Brain microvascular endothelial cell (primary cell): Measurements from ENCODE around the gene SMARCA4.
"Not testable (repeated sequence)": the region's sequence is repeated elsewhere in the genome, so short reads cannot be mapped to it uniquely, and the experiment has no call there.

Source experiments
- DNase-seq: peaks from one replicate; pipeline ENCODE4 v3.0.0-alpha.2; 2020
- H3K27ac ChIP-seq: fragments of 250-450 bp; sonication (Bioruptor Pico); 2 replicates; pipeline ENCODE4 v1.5.1; 2020; ENCODE audit warnings: mild to moderate bottlenecking, moderate library complexity
- H3K27me3 ChIP-seq: fragments of 250-450 bp; sonication (Bioruptor Pico); replicated peaks from 2 replicates; pipeline ENCODE4 v1.5.1; 2020; ENCODE audit warnings: mild to moderate bottlenecking
- H3K36me3 ChIP-seq: fragments of 250-450 bp; sonication (Bioruptor Pico); replicated peaks from 2 replicates; pipeline ENCODE4 v1.5.1; 2020; ENCODE audit warnings: mild to moderate bottlenecking
- H3K4me3 ChIP-seq: 2 replicates; pipeline ENCODE4 v1.5.1; 2011; ENCODE audit warnings: low read depth, mild to moderate bottlenecking, control low read depth, low read length, moderate library complexity
- in situ Hi-C: cut with HindIII; loops from 2 replicates; pipeline ENCODE4 v1.10.0; 2017; ENCODE audit warnings: low sequenced_read_pairs, low pct_ligation_motif_present
- TF ChIP-seq, protein P1 (sequence below): IDR thresholded peaks from 2 replicates; pipeline ENCODE4 v1.5.1; 2011; ENCODE audit warnings: low read depth, mild to moderate bottlenecking, moderate library complexity, low read length, control low read depth, inconsistent platforms; ENCODE audit errors: missing control alignments

Gene SMARCA4

GRCh38 chr19:10987571-10988297 lies 26.9 kb downstream of the SMARCA4 start:
- peaks cover 52% of the 10 kb centered on the region for H3K36me3 ChIP-seq

DNA sequence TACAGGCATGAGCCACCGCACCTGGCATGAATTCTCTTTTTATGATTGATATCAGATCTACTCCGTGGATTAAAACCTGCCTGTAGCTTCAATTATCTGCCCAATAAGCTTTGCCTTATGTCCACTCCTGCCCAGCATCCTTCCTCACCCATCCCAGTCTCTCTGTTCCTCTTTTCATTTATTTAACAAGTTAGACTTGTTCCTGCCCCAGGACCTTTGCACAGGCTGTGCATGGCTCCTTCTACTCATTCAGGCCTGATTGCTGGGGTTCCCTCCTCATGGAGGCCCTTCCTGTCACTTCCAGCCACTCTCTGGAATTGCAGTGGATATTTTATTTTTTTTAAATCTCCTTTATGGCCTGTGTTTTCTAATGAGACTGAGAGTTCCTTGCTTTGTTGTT lies 27.6 kb downstream of the SMARCA4 start:
- in situ Hi-C loops: no loop called here
- H3K27me3 ChIP-seq: no peaks in the 10 kb centered on the region
- no peak overlapping the region for H3K4me3 ChIP-seq
- no peak for DNase-seq
- TF ChIP-seq, protein P1, sequence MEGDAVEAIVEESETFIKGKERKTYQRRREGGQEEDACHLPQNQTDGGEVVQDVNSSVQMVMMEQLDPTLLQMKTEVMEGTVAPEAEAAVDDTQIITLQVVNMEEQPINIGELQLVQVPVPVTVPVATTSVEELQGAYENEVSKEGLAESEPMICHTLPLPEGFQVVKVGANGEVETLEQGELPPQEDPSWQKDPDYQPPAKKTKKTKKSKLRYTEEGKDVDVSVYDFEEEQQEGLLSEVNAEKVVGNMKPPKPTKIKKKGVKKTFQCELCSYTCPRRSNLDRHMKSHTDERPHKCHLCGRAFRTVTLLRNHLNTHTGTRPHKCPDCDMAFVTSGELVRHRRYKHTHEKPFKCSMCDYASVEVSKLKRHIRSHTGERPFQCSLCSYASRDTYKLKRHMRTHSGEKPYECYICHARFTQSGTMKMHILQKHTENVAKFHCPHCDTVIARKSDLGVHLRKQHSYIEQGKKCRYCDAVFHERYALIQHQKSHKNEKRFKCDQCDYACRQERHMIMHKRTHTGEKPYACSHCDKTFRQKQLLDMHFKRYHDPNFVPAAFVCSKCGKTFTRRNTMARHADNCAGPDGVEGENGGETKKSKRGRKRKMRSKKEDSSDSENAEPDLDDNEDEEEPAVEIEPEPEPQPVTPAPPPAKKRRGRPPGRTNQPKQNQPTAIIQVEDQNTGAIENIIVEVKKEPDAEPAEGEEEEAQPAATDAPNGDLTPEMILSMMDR: no peak
- no peak overlapping the region for H3K27ac ChIP-seq
- peaks cover 56% of the 10 kb centered on the region for H3K36me3 ChIP-seq

More at GRCh38 chr19:10987571-10988297, 26.9 kb downstream of the SMARCA4 start:
- in situ Hi-C loops: no loop called here
- Histone ChIP-seq H3K27me3 (no peaks in the 10 kb centered on the region), H3K4me3 (no peak overlapping the region), H3K27ac (no peak overlapping the region)
- TF ChIP-seq, protein P1: no peak
- DNase-seq: no peak

DNA sequence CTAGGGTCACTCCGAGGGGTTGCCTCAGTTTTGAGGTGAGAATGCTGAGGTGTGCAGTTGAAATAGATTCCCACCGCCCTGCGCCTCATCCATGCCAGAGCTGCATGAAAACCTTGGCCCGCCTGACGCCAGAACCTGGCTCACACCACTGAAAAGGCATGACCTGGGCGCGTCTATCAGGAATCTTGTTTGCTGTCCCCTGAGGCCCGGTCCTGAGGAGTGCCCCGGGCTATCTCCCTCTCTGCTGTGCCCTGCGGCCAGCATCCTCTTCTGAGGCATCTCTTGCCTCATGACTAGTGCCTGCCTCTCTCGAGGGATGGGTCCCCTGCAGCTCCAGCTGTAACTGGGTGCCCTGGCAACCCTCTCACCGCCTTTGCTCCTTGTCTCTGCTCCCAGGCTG lies 28.1 kb downstream of the SMARCA4 start:
- in situ Hi-C loops: no loop called here

DNA sequence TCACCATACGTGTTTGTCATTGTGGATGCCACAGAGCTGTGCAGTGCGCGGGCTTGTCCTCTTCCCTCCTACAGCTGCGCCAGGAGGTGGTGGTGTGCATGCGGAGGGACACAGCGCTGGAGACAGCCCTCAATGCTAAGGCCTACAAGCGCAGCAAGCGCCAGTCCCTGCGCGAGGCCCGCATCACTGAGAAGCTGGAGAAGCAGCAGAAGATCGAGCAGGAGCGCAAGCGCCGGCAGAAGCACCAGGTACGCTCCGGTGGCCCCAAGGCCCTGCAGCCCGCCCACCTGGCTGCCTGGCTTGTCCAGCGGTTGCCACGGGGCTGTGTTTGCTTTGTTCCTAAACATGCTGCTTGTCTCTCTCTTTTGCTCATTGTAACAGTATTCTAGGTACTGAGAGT lies 30.2 kb downstream of the SMARCA4 start:
- TF ChIP-seq, protein P1: no peak
- Histone ChIP-seq H3K4me3 (no peak overlapping the region), H3K27ac (no peak overlapping the region), H3K36me3 (peaks cover 71% of the 10 kb centered on the region), H3K27me3 (no peaks in the 10 kb centered on the region)
- DNase-seq: no peak
- in situ Hi-C loops: no loop called here

More for the DNA sequence above, 28.1 kb downstream of the SMARCA4 start:
- no peak for DNase-seq
- H3K27me3 ChIP-seq: no peaks in the 10 kb centered on the region
- H3K36me3 ChIP-seq: peaks cover 56% of the 10 kb centered on the region
- H3K27ac ChIP-seq: no peak overlapping the region
- TF ChIP-seq, protein P1: no peak
- H3K4me3 ChIP-seq: no peak overlapping the region

GRCh38 chr19:10991521-10992081 lies 30.8 kb downstream of the SMARCA4 start:
- no peak overlapping the region for H3K27ac ChIP-seq
- in situ Hi-C loops: no loop called here
- no peaks in the 10 kb centered on the region for H3K27me3 ChIP-seq
- H3K36me3 ChIP-seq: peaks cover 73% of the 10 kb centered on the region
- DNase-seq: no peak
- no peak overlapping the region for H3K4me3 ChIP-seq
- TF ChIP-seq, protein P1: no peak

- H3K4me3 ChIP-seq, H3K27me3 ChIP-seq, H3K27ac ChIP-seq, in situ Hi-C loops, DNase-seq: not testable (repeated sequence)
- peaks cover 72% of the 10 kb centered on the region for H3K36me3 ChIP-seq
Observed at GRCh38 chr19:10992174-10992573, 31.3 kb downstream of the SMARCA4 start.
